Ureter (tissue), 1 donor: ENCODE measurements around the gene ATP5F1C. TPM values are rescaled to one million over a fixed set of nuclear protein-coding genes. Genes with fewer than 3 reads are reported as not detected.

Experiments used
- DNase-seq: peaks from one replicate; pipeline ENCODE4 v3.0.0-alpha.2; 2020; ENCODE audit warnings: low spot score
- total RNA-seq: library from RNA; stranded (reverse); gene quantifications from one replicate; pipeline ENCODE4 v1.2.4, GENCODE V29; 2023
- donor health status: DM: yes; HTN: yes; CAD: no.

The ATP5F1C gene
- total RNA-seq, 1 donor from 2014 or later = 273 TPM

GRCh38 chr10:7853226-7853842 is 65.4 kb downstream of the ATP5F1C start:
- DNase-seq = no peak

- no peak for DNase-seq
Measured at GRCh38 chr10:7853890-7854289, 65.9 kb downstream of the ATP5F1C start.

- no peak for DNase-seq
Measured at GRCh38 chr10:7855205-7855604, 67.2 kb downstream of the ATP5F1C start.

- no peak for DNase-seq
Measured at GRCh38 chr10:7856678-7857077, 68.7 kb downstream of the ATP5F1C start.

GRCh38 chr10:7857262-7857661 is 69.3 kb downstream of the ATP5F1C start:
- DNase-seq = no peak

Other genes starting within 250 kb of the ATP5F1C start
- gene ITIH5, start 121.2 kb upstream of the ATP5F1C start, total RNA-seq = 25.5 TPM
- not detected for gene ITIH2, start 84.9 kb upstream of the ATP5F1C start, total RNA-seq
- gene KIN, start 184 bp upstream of the ATP5F1C start, total RNA-seq = 11.5 TPM
- gene TAF3, start 30.3 kb downstream of the ATP5F1C start, total RNA-seq = 10.0 TPM